Spleen (tissue), 7 donors: ENCODE data around the gene CAMSAP2.

Source experiments
- POLR2A ChIP-seq, 3 donors: fragments of 450-650 bp; IDR thresholded peaks; one replicate each; pipeline ENCODE4 v1.5.1; 2017; ENCODE audit warnings: antibody characterized with exemption in 3 of 3, mild to moderate bottlenecking in 1 of 3
- POLR2AphosphoS5 ChIP-seq, 3 donors: sonication (generic); formaldehyde crosslinking; IDR thresholded peaks; one replicate each; pipeline ENCODE4 v1.5.1; 2017; ENCODE audit warnings: antibody characterized with exemption in 3 of 3
- TF ChIP-seq, protein P1 (sequence below), 11 experiments: fragments of 200-600 bp in 7 of 11; fragments of 450-650 bp in 4 of 11; sonication (generic) in 4 of 11; IDR thresholded peaks in 8 of 11; conservative IDR thresholded peaks in 3 of 11; 1 replicate in 7 of 11; 2 replicates in 4 of 11; pipeline versions ENCODE4 v1.4.0 to v1.8.0; 2016 to 2021; ENCODE audit warnings: antibody characterized with exemption in 11 of 11, inconsistent platforms in 4 of 11, mild to moderate bottlenecking in 1 of 11
- donor health status: DM: no; HTN: no; CAD: no; lungs with moderate emphysema.
- donor health status: DM: no; HTN: no; CAD: no.
- donor health status: DM: no; HTN: no; CAD: no.

- TF ChIP-seq, protein P1, sequence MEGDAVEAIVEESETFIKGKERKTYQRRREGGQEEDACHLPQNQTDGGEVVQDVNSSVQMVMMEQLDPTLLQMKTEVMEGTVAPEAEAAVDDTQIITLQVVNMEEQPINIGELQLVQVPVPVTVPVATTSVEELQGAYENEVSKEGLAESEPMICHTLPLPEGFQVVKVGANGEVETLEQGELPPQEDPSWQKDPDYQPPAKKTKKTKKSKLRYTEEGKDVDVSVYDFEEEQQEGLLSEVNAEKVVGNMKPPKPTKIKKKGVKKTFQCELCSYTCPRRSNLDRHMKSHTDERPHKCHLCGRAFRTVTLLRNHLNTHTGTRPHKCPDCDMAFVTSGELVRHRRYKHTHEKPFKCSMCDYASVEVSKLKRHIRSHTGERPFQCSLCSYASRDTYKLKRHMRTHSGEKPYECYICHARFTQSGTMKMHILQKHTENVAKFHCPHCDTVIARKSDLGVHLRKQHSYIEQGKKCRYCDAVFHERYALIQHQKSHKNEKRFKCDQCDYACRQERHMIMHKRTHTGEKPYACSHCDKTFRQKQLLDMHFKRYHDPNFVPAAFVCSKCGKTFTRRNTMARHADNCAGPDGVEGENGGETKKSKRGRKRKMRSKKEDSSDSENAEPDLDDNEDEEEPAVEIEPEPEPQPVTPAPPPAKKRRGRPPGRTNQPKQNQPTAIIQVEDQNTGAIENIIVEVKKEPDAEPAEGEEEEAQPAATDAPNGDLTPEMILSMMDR (IDR thresholded peaks at IDR 0.05 in 8 of 11, conservative IDR thresholded peaks at IDR 0.05 in 3 of 11) = no peak
- no peak for TF ChIP-seq POLR2AphosphoS5 (IDR thresholded peaks at IDR 0.05)
- TF ChIP-seq POLR2A (IDR thresholded peaks at IDR 0.05) = no peak
Measured at GRCh38 chr1:200753650-200754198, 15.0 kb downstream of the CAMSAP2 start.
